GM18499 (cell line): ENCODE measurements around the gene RAB40C.

Experiments
- ATAC-seq: cut with Tn5 transposase; IDR thresholded peaks from one replicate; pipeline ENCODE4 v1.9.1; 2021; ENCODE audit warnings: moderate number of reproducible peaks; ENCODE audit not compliant: insufficient read depth, unreplicated experiment

RAB40C gene

DNA sequence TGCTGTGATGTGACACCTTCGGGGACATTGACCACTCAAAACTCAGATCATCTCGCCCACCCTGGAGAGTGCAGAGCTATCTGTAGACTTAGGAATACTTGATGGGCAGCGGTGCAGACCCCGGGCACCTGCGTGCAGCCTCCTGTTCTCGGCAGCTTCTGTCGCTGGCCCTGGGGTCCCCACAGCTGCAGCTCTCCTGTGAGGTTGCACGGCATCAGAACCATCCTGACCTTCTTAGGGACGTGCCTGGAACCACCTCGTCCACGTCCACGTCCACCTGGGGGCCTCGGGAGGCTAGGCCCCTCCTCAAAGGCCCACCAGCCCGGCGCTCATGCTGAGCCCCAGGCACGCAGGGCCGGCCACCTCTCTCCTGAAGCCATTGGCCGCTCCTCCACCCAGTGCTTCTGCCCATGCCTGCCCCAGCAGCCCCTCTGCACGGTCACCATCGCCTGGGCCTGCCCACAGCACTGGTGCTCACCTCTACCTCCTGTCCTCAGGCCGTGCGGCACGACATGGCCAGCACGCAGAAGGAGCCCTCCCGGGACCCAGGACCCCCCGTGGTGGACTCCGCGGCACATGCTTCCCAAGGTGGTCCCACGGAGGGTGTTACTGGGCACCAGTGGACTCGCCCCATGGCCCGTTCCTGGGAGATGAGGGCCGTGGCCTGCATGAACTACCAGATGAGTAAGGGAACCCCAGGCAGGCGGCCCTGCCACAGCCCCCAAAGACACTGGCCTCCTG is 38.6 kb downstream of the RAB40C start:
- ATAC-seq, result no peak

DNA sequence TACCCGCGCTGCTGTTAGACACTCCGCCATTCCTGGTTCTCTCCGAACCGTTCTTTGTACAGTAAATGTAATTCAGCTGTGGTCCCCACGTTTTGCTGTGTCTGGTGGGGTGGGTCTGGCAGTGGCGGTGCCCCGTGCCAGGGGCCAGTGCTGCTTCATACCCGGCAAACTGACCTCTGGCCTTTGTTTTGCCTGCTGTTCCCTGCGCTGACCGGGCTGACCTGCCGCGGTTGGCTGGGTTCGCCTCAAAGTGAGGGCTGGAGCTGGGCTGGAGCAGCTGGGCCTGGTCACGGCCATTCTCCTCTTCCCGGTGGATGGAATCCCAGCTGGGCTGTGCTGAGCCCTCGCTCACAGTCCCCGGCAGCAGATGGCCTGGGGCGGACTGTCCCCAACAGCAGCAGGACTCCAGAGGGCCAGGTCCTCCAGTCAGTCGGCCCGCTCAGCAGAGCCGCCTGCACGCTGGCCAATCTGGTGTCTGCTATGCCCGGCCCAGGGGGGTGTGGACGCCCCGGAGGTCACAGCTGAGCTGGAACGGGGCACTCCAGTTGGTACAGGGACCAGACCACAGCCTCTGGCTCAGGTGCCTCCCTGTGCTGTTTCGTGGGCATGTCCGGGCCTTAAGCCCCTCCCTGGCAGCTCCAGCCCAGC is 39.4 kb downstream of the RAB40C start:
- no peak for ATAC-seq

DNA sequence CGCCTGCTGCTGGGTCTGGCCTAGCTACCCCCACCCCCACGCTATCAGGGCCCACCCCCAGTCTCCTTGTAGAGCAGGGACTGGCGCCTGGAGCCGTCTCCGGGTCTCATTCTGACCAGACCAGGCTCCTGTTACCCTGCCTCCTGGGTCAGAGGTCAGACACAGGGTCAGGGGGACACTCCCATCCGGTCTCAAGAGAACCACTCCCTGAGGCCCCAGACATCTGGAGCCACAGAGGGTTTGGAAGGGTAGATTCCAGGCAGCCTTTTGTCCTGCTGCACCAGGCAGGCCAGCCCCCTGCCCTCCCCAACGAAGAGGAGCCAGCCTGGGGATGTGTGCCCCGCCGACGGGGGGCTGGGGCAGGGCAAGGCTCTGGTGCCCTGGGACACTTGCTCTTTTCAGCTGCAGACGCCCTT is 40.0 kb downstream of the RAB40C start:
- no peak for ATAC-seq

DNA sequence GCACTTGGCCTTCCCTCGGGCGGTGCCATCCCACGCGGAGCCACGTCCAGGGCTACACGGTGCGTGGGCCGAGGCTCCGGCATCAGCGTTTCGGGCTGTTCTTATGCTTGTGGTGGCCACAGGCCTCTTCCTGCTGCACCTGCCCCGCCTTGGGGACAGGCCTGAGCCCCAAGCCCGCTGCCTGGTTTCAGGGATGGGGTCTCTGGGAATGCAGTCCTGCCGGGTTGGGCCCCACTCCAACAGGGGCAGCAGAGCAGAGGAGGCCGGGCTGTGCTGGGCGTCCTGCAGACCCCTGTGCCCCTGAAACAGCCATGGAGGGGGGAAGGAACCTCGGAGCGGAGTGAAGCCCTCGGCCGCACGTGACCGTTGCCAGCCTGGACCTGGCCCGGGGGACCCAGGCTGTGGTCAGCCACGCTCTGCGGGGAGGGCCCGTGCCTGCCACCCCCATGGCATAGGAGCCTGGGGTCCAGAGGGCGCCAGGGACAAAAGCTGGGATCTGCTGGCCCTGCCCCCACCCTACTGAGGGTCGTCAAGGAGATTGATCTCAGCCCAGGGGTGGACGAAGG is 40.5 kb downstream of the RAB40C start:
- ATAC-seq, result no peak

DNA sequence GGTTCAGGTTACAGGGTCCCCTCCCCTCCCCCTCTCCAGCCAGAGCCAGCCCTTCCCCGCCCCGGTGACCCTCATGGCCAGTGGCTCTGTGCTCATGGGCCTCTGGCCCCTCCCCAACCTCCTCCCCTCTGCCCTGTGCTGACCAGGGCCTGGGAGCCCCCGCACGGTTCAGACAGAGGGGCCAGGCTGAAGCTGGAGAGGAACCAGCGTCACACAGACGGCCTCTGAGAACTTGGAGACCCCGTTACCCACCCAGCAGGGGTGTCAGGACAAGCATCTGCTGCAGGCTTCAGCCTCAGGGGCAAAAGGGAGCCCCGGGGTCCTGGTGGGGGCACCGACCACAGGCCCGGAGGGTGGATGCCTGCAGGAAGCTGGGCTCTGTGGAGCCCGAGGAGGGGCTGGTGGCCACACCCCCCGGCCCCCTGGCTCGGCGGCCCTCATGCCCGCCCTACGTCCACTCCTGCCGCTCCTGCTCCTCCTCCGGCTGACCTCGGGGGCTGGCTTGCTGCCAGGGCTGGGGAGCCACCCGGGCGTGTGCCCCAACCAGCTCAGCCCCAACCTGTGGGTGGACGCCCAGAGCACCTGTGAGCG is 41.0 kb downstream of the RAB40C start, which contains the start of gene WFIKKN1:
TSS of gene WFIKKN1 (plus strand) at position 171 of the 591 bp plus-strand sequence. CDS start at position 440, 269 bp downstream.
- no peak for ATAC-seq

DNA sequence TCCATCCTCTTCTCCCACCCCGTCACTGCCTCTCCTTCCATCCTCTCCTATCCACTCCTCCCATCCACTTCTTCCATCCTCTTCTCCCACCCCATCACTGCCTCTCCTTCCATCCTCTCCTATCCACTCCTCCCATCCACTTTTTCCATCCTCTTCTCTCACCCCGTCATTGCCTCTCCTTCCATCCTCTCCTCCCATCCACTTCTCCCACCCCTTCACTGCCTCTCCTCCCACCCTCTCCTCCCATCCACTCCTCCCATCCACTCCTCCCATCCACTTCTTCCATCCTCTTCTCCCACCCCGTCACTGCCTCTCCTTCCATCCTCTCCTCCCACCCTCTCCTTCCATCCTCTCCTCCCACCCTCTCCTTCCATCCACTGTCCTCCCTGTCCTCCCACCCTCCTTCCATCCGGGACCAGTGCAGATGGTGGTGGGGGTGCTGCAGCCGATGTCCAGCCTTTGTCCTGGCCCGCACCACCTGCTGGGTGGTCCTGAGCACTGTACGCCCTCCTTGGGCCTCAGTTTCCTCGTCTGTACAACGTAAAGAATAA is 42.0 kb downstream of the RAB40C start:
- no peak for ATAC-seq

DNA sequence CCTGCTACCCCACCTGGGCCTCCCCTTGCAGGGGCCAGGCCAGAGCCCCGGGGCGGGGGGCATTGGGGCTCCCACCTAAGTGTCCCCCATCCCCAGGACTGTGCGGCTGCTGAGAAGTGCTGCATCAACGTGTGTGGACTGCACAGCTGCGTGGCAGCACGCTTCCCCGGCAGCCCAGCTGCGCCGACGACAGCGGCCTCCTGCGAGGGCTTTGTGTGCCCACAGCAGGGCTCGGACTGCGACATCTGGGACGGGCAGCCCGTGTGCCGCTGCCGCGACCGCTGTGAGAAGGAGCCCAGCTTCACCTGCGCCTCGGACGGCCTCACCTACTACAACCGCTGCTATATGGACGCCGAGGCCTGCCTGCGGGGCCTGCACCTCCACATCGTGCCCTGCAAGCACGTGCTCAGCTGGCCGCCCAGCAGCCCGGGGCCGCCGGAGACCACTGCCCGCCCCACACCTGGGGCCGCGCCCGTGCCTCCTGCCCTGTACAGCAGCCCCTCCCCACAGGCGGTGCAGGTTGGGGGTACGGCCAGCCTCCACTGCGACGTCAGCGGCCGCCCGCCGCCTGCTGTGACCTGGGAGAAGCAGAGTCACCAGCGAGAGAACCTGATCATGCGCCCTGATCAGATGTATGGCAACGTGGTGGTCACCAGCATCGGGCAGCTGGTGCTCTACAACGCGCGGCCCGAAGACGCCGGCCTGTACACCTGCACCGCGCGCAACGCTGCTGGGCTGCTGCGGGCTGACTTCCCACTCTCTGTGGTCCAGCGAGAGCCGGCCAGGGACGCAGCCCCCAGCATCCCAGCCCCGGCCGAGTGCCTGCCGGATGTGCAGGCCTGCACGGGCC is 42.8 kb downstream of the RAB40C start:
- ATAC-seq, result no peak

DNA sequence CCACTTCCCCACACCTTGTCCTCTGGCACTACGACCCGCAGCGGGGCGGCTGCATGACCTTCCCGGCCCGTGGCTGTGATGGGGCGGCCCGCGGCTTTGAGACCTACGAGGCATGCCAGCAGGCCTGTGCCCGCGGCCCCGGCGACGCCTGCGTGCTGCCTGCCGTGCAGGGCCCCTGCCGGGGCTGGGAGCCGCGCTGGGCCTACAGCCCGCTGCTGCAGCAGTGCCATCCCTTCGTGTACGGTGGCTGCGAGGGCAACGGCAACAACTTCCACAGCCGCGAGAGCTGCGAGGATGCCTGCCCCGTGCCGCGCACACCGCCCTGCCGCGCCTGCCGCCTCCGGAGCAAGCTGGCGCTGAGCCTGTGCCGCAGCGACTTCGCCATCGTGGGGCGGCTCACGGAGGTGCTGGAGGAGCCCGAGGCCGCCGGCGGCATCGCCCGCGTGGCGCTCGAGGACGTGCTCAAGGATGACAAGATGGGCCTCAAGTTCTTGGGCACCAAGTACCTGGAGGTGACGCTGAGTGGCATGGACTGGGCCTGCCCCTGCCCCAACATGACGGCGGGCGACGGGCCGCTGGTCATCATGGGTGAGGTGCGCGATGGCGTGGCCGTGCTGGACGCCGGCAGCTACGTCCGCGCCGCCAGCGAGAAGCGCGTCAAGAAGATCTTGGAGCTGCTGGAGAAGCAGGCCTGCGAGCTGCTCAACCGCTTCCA is 43.6 kb downstream of the RAB40C start:
- no peak for ATAC-seq

DNA sequence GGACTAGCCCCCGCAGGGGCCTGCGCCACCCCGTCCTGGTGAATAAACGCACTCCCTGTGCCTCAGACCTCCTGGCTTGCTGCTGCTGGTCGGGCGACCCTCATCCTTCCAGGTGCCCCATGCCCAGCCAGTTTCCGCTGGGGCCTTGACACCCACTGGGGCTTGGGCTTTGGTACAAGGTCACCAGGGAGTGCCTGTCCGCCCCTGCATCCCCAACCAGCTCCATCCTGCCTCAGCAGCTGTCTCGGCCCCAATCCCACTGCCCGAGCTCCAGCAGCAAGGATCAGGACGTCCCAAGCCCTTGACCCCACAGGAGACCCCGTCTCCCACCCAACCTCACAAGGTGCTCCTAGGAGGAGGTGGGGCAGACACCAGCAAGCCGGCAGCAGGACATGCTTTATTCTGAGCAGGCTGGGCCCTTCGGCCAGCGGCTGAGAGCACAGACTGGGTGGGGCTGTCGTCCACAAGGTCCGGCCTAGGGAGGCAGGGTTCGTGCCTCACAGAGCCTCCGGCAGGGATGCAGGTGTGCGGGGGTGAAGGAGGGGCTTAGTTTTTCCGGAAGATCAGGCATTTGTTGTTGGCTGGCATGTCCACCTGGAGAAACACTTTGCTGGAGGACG is 44.3 kb downstream of the RAB40C start:
- no peak for ATAC-seq

DNA sequence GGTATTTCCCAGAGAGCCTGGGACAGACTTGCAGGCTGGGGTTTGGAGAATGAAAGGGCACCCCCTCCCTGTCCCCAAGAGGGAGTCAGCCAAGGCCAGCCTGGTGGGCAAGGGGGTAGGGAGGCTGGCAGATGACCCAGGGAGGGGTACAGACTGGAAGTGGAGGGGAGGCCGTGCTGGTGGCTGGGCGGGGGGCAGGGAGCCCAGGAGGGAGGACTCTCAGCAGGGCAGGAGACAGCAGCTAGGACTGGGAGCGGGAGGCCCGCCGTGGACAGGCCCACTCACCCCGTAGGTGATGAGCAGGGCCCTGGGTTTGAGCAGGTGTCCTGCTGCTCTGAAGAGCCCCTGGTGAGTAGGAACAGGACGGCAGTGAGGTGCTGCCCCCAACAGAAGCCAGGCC is 45.1 kb downstream of the RAB40C start:
- no peak for ATAC-seq

DNA sequence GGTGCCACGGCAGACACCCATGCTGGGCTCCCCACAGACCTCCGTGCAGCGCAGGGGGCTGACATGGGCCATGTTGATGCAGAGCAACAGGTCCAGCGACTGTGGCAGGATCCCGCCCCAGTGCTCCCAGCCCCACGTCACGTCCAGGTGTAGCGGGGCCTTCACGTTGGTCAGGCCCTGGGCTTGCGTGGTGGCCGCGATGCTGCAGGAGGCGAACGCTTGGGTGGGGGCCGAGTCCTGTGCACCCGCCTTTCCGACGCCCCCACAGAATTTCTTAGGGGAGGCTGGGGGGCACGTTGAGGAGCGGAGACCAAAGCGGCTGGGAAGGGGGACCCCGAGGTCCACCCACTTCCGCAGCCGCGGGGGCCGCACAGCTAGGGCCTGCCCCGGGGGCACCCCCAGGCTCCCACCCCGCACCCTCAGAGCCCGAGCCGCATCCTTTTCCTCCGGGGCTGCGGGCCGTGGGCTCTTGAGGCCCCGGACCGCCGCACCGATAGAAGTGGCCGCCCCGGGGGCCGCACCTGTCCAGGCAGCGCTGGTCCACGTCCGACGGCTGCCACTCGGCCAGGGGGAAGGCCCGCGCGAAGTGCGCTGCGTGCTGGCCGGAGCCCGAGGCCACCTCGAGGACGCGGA is 45.8 kb downstream of the RAB40C start:
- no peak for ATAC-seq

DNA sequence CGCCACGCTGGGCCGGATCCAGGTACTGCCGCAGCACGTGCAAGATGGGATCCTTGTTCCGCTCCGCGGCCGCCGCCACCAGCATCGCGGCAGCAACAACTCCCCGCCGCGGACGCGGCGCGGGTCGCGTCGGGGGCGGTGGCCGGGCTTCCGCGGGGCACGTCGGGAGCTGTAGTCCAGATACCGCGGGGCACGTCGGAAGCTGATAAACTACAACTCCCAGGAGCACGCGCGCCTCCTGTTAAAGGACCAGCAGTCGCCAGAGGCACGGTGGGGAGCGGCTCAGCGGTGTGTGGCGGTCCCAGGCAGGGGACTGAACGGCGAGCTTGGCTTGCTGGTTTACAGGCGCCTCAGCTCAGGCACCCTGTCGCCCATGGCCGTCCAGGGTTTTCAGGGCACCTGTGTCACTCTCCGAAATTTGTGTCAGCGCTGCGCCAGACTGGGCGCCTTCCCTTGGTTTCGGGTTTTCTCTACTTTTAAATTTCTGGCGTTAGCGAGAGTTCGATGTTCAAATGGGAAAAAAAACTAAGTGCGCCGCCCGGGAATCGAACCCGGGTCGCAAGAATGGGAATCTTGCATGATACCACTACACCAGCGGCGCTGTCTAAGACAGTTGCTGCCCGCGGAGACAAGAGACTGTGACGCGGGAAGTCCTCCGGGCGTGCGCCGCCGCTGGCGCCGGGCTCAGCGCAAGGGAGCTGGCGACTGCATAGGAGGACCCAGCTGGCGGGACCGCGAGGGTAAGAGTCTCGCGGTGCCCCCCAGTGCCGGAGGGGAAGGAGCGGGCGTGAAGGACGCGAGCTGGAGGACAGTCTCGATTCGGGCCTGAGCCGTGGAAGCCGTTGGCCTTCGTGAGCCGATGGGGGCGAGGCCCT is 46.6 kb downstream of the RAB40C start, which contains the start of gene METTL26:
TSS of gene METTL26 (minus strand) at position 100 of the 875 bp plus-strand sequence. CDS start at position 85, 15 bp downstream.
- ATAC-seq, result no peak

DNA sequence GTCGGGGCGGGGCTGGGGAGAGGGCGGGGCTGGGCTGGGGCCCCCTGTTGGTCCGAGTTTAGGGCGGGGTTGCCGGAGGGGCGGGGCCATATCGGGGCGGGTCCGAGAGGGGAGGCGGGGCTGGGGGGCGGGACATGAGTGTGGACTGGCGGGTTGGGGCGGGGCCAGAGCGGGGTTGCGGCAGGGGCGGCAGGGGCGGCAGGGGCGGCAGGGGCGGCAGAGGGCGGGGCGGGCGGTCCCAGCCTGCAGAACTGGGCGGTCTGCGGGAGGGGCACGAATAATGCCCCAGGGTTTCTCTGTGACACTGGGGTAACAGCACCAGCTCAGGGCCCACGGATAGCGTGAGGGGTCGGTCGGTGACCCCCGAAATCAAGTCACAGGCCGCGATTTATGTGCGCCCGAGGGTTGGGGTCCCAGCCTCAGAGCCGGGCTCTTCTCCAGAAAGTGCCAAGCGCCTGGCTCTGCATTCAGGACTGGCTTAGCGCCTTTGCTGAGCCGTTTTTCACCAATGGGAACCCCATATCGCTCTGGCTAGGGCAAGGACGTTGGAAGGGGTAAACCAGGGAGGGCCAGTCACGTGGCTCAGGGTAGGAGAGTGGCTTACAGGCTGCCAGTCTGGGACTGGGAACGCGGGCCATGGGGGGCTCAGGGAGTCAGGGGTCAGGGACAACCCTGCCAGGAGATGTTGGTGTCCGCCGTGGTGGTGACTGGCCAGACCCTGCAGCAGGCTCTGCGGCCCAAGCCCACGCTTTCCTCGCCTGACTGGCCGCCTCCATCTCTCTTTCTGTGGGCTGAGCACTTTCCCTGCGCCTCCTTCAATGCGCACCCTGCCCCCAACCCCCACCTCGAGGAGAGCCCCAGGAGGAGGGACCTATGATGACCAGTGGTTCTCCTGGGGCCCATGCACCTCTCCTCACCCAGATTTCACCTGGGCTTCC is 47.5 kb downstream of the RAB40C start:
- ATAC-seq, result no peak

DNA sequence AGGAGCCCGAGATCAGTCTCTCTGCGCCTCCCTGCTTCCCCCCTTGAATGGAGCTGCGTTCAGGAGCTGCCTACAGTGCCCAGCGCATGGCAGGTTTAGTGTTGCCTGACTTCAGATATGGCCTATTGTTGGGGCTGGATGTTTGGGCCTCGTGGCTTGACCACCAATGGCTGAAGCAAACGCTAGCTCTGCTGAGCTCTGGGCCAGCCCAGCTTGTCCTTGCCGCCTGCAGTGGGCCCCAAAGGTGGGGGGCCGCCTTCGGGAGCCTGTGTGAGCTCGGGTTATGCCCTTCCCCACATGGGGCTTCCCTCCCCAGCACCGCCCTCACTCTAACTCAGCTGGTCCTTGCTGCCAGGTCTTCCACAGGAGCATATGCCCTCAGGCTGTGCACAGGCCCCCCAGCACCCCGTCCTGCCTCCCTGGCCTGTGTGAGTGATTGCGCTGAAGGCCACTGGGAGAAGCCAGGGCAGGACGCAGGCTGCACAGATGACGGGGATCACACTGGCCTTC is 48.2 kb downstream of the RAB40C start:
- ATAC-seq, result no peak

DNA sequence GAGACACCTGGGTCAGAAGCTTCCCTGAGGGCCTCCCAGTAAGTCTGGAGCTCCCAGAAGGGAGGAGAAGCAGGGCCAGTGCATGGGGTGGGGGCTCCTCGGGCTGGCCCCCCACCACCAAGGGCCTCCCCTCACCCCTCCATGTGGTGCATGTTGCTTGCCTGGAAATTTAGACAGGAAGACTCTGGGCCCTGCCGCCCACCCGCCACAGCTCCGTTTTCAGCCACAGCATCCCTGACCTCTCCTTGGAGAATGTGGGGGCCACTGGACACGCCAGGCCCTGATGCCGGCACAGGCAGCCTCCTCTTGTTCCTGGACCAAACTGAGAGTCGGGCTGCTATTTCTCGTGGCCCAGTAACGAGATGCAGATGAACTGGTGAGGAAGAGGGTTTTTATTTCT is 49.0 kb downstream of the RAB40C start:
- ATAC-seq, result no peak

DNA sequence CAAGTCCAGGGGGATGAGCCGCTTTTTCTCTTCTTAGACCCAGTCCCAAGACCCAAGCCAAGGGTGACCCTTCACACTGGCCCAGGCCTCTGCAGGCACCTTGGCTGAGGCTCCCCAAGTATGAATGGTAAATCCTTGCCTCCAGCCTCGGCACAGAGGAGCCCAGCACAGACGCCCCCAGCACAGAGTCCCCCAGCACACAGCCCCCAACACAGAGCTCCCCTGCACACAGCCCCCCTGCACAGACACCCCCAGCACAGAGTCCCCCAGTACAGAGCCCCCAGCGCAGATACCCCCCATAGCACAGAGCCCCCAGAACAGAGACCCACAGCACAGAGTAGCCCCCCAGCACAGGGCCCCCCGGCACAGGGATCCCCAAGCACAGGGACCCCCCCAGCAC is 50.7 kb downstream of the RAB40C start:
- no peak for ATAC-seq
